Suprapubic skin (tissue), 4 donors: ENCODE data around the gene SREBF1. TPM values are rescaled to one million over a fixed set of nuclear protein-coding genes. Genes with fewer than 3 reads are reported as not detected.
A peak's percentile ranks its signal among the peaks of the same experiment; 100 is the strongest.

Experiments
- DNase-seq, 2 donors: peaks; one replicate each; pipeline ENCODE4 v3.0.0-alpha.2; 2019; ENCODE audit warnings: low spot score in 2 of 2
- H3K27ac ChIP-seq: fragments of 200-600 bp; sonication (generic); one replicate; pipeline ENCODE4 v1.5.1; 2019
- H3K27me3 ChIP-seq: fragments of 200-600 bp; sonication (generic); one replicate; pipeline ENCODE4 v1.5.1; 2019
- H3K36me3 ChIP-seq: fragments of 200-600 bp; sonication (generic); one replicate; pipeline ENCODE4 v1.5.1; 2019
- H3K4me1 ChIP-seq: fragments of 200-600 bp; sonication (generic); one replicate; pipeline ENCODE4 v1.5.1; 2019
- H3K4me3 ChIP-seq: fragments of 200-600 bp; sonication (generic); one replicate; pipeline ENCODE4 v1.5.1; 2019; ENCODE audit warnings: mild to moderate bottlenecking
- H3K9me3 ChIP-seq: fragments of 200-600 bp; sonication (generic); one replicate; pipeline ENCODE4 v1.5.1; 2019
- EP300 ChIP-seq: sonication (generic); formaldehyde crosslinking; IDR thresholded peaks from one replicate; pipeline ENCODE4 v1.6.1; 2017; ENCODE audit warnings: antibody characterized with exemption
- POLR2A ChIP-seq, 2 donors: fragments of 450-650 bp; IDR thresholded peaks; one replicate each; pipeline ENCODE4 v1.6.1; 2017; ENCODE audit warnings: antibody characterized with exemption in 2 of 2, mild to moderate bottlenecking in 2 of 2, moderate library complexity in 2 of 2
- POLR2AphosphoS5 ChIP-seq, 3 donors: sonication (generic); formaldehyde crosslinking; IDR thresholded peaks; one replicate each; pipeline ENCODE4 v1.6.1; 2017; ENCODE audit warnings: antibody characterized with exemption in 3 of 3
- WGBS: methylation state at CpG from one replicate; pipeline ENCODE4 v1.1.5; 2018; 5-methylcytosine and 5-hydroxymethylcytosine counted together
- total RNA-seq, 4 donors: library from RNA; depleted of rRNA; stranded (reverse); fragments of >200 nt; gene quantifications; one replicate each; pipeline ENCODE4 v1.1.0, GENCODE V29; 2016
- TF ChIP-seq, protein P1 (sequence below), 2 donors: fragments of 200-600 bp in 1 of 2; fragments of 450-650 bp in 1 of 2; sonication (generic) in 1 of 2; IDR thresholded peaks; one replicate each; pipeline ENCODE4 v1.5.1; 2016 to 2019; ENCODE audit warnings: antibody characterized with exemption in 2 of 2, mild to moderate bottlenecking in 1 of 2, moderate library complexity in 1 of 2

SREBF1 gene
- total RNA-seq, 4 donors from 2014 or later = 78.1 to 124 (median 91.7) TPM

DNA sequence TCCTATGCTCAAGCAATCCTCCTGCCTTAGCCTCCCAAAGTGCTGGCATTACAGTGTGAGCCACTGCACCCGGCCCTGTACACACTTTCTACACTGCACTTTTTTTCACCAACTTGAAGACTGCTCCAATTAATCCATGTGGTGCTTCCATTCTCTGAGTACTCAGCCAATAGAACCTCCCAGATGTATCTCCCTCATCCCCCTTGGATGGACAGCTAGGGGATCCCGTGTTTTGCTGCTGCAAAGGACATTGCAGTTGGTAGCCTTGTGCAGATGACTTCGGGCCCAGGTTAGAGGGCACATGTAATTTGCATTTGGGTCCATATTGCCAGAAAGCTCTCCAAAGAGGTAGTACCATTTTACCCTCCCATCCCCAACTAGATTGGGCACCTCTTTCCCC lies 59.9 kb downstream of the SREBF1 start:
- Histone ChIP-seq H3K9me3 (no peaks in the 10 kb centered on the region), H3K4me1 (peaks cover 48% of the 10 kb centered on the region), H3K27ac (no peak overlapping the region), H3K36me3 (no peaks in the 10 kb centered on the region), H3K27me3 (no peaks in the 10 kb centered on the region), H3K4me3 (no peak overlapping the region)
- 94% methylated on average over 2 of the region's 3 CpGs for WGBS
- TF ChIP-seq, protein P1, sequence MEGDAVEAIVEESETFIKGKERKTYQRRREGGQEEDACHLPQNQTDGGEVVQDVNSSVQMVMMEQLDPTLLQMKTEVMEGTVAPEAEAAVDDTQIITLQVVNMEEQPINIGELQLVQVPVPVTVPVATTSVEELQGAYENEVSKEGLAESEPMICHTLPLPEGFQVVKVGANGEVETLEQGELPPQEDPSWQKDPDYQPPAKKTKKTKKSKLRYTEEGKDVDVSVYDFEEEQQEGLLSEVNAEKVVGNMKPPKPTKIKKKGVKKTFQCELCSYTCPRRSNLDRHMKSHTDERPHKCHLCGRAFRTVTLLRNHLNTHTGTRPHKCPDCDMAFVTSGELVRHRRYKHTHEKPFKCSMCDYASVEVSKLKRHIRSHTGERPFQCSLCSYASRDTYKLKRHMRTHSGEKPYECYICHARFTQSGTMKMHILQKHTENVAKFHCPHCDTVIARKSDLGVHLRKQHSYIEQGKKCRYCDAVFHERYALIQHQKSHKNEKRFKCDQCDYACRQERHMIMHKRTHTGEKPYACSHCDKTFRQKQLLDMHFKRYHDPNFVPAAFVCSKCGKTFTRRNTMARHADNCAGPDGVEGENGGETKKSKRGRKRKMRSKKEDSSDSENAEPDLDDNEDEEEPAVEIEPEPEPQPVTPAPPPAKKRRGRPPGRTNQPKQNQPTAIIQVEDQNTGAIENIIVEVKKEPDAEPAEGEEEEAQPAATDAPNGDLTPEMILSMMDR (IDR thresholded peaks at IDR 0.05) = no peak
- TF ChIP-seq POLR2AphosphoS5 (IDR thresholded peaks at IDR 0.05) (no peak), POLR2A (IDR thresholded peaks at IDR 0.05) (no peak), EP300 (no peak)
- DNase-seq = no peak

DNA sequence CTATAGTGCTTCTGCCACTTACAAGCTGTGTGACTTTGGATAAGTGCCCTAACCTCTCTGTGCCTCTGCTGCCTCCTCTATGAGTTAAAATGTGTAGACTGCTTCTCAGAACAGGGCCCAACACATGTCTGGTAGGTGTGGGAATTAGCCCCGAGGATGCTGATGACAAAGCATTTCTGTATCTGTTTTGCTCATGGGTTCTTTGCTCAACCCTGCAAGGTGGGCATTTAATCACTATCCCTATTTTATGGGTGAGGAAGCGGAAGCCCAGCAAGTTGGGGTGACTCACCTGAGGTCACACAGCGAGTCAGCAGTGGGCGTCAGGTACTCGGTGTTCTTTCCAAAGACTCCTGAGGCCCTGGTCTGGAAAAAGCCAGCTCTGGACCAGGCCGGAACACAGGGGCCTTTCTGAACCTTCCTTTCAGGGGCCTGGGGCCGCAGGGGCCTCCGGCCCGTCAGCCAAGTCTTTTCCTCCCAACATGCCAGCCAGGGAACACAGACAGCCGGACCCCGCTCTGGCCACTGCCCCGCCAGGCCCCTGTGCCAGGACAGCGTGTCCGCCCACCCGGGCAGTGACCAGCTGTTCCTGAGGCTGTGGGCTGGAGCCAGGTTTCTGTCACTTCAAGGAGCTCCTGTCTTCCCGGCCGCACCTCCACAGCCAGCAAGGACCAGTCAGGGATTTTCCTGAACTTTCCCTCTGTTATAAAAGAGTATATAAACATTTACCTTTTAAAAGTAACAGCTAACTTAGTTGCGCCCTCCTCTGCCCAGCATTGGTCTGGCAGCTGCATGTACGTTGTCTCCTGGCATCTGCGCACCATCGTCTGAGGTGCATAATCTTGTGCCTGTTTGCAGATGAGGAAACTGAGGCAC lies 62.5 kb downstream of the SREBF1 start:
- 42% methylated on average over 17 of the region's 21 CpGs for WGBS
- Histone ChIP-seq H3K27me3 (no peaks in the 10 kb centered on the region), H3K27ac (peak overlapping the region; percentile 78), H3K4me1 (peaks cover 26% of the 10 kb centered on the region), H3K4me3 (no peak overlapping the region), H3K9me3 (no peaks in the 10 kb centered on the region), H3K36me3 (no peaks in the 10 kb centered on the region)
- no peak for TF ChIP-seq POLR2A (IDR thresholded peaks at IDR 0.05)
- TF ChIP-seq, protein P1 (IDR thresholded peaks at IDR 0.05) = peak in 1 of 2 donors; percentile 38
- DNase-seq = no peak

DNA sequence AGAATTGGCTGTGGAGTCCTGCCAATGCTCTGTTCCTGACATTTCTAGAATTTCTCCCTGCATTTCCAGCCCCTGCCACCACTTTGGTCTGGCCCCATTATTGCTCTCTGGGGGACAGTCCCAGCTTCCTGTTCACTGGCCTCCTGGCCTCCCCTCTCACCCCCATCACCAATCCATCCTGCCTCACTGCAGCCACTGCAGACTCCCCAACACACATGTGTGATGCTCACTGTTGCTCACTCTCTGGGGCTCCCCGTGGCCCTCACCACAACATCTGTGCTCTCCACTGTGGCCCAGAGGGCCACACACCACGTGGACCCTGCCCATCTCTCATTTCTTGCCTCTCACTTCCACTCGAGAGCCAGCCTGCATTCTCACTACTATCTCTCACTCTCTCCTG lies 64.6 kb downstream of the SREBF1 start:
- Histone ChIP-seq H3K9me3 (no peaks in the 10 kb centered on the region), H3K4me3 (no peak overlapping the region), H3K36me3 (no peaks in the 10 kb centered on the region), H3K27ac (no peak overlapping the region), H3K27me3 (no peaks in the 10 kb centered on the region), H3K4me1 (peaks cover 22% of the 10 kb centered on the region)
- WGBS = 80% methylated on average over 3 of the region's 3 CpGs
- TF ChIP-seq POLR2A (IDR thresholded peaks at IDR 0.05) (no peak), POLR2AphosphoS5 (IDR thresholded peaks at IDR 0.05) (no peak), EP300 (no peak)
- TF ChIP-seq, protein P1 (IDR thresholded peaks at IDR 0.05) = no peak
- DNase-seq = no peak

- H3K27ac ChIP-seq = no peak overlapping the region
Measured at GRCh38 chr17:17771498-17772201, 65.1 kb downstream of the SREBF1 start.

More at GRCh38 chr17:17771498-17772201, 65.1 kb downstream of the SREBF1 start:
- TF ChIP-seq EP300 = no peak
- TF ChIP-seq, protein P1 (IDR thresholded peaks at IDR 0.05) = no peak
- TF ChIP-seq POLR2A (IDR thresholded peaks at IDR 0.05) = no peak
- TF ChIP-seq POLR2AphosphoS5 (IDR thresholded peaks at IDR 0.05) = no peak
- Histone ChIP-seq H3K9me3 (no peaks in the 10 kb centered on the region), H3K4me1 (peaks cover 28% of the 10 kb centered on the region), H3K4me3 (no peak overlapping the region), H3K27me3 (no peaks in the 10 kb centered on the region), H3K36me3 (no peaks in the 10 kb centered on the region)
- DNase-seq = no peak
- 92% methylated on average over 10 of the region's 10 CpGs for WGBS
